Ovary (tissue), 3 donors: ENCODE measurements around the gene DIS3L2.

Experiments used
- EP300 ChIP-seq: sonication (generic); formaldehyde crosslinking; IDR thresholded peaks from one replicate; pipeline ENCODE4 v1.6.1; 2017; ENCODE audit warnings: antibody characterized with exemption
- POLR2A ChIP-seq: fragments of 450-650 bp; IDR thresholded peaks from one replicate; pipeline ENCODE4 v1.6.1; 2017; ENCODE audit warnings: antibody characterized with exemption, mild to moderate bottlenecking, moderate library complexity
- TF ChIP-seq, protein P1 (sequence below), 3 donors: fragments of 450-650 bp in 2 of 3; fragments of 200-600 bp in 1 of 3; IDR thresholded peaks; one replicate each; pipeline versions ENCODE4 v1.5.1 to v1.8.0; 2016 to 2022; ENCODE audit warnings: antibody characterized with exemption in 3 of 3, mild to moderate bottlenecking in 1 of 3
- donor health status: DM: no; HTN: no; CAD: no.

DNA sequence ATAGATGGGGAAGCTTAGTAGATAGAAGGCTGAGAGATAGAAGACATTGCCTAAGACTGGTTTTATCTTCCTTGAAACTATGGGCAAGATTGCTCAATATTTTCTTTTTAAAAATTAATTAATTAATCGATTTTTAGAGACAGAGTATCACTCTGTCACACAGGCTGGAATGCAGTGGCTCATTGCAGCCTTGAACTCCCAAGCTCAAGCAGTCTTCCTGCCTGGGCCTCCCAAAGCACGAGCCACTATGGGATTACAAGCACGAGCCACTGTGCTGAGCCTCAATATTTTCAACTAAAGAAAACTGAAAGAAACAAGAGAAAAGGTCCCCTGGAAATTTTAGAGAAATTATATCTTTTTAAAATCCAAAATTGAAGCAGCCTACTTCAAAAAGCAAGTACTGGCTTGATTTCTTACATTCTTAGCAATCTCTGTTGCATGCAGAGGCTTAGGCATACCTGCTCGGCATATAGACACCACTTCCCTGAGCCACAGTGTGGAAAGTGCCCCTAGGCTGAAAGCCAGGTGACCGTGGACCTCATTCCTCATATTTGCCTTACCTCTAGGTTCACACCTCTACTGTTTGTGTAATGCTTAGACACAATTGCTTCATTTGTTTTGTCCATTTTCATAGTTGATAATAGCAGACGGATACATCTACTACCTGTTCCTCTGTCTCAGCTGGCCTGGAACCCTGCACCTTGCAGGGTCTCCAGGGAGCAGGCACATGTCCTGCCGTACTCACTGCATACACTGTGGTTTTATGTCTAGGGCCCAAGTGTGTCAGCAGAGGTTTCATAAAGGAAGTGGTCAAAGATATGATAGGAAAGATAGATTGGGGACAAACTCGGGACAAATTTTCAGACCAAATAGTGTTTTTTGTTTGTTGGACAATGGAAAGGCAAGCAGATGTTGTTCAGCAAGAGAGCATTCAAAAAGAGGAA, 250.5 kb downstream of the DIS3L2 start:
- TF ChIP-seq, protein P1, sequence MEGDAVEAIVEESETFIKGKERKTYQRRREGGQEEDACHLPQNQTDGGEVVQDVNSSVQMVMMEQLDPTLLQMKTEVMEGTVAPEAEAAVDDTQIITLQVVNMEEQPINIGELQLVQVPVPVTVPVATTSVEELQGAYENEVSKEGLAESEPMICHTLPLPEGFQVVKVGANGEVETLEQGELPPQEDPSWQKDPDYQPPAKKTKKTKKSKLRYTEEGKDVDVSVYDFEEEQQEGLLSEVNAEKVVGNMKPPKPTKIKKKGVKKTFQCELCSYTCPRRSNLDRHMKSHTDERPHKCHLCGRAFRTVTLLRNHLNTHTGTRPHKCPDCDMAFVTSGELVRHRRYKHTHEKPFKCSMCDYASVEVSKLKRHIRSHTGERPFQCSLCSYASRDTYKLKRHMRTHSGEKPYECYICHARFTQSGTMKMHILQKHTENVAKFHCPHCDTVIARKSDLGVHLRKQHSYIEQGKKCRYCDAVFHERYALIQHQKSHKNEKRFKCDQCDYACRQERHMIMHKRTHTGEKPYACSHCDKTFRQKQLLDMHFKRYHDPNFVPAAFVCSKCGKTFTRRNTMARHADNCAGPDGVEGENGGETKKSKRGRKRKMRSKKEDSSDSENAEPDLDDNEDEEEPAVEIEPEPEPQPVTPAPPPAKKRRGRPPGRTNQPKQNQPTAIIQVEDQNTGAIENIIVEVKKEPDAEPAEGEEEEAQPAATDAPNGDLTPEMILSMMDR (IDR thresholded peaks at IDR 0.05): no peak
- TF ChIP-seq EP300 (no peak), POLR2A (no peak)
